ENCODE measurements around the gene PCBP1.
"Not testable (repeated sequence)": the region's sequence is repeated elsewhere in the genome, so short reads cannot be mapped to it uniquely, and the experiment has no call there.

PCBP1 gene

GRCh38 chr2:70083344-70084156, 3.7 kb upstream of the PCBP1 start:
- no peak for DNase-seq

GRCh38 chr2:70084973-70085710, 2.1 kb upstream of the PCBP1 start:
- DNase-seq = no peak

GRCh38 chr2:70085711-70086277, 1.5 kb upstream of the PCBP1 start:
- DNase-seq = no peak

GRCh38 chr2:70086278-70086837, 919 bp upstream of the PCBP1 start:
- DNase-seq = peak; percentile 88

GRCh38 chr2:70087702-70088597, 673 bp downstream of the PCBP1 start:
- DNase-seq = no peak

- DNase-seq = no peak
These were observed 1.4 kb downstream of the PCBP1 start for GRCh38 chr2:70088598-70089219.

- no peak for DNase-seq
These were observed 2.1 kb downstream of the PCBP1 start for GRCh38 chr2:70089220-70089982.

GRCh38 chr2:70089983-70090525, 2.8 kb downstream of the PCBP1 start:
- DNase-seq = no peak

GRCh38 chr2:70090706-70091334, 3.5 kb downstream of the PCBP1 start:
- DNase-seq = no peak

- no peak for DNase-seq
These were observed 4.1 kb downstream of the PCBP1 start for GRCh38 chr2:70091364-70091763.

GRCh38 chr2:70091816-70092215, 4.5 kb downstream of the PCBP1 start:
- no peak for DNase-seq

- not testable (repeated sequence) for DNase-seq
These were observed 5.4 kb downstream of the PCBP1 start for GRCh38 chr2:70092576-70093243.

- no peak for DNase-seq
These were observed 7.1 kb downstream of the PCBP1 start for GRCh38 chr2:70094171-70094977.

GRCh38 chr2:70094978-70095719, 7.9 kb downstream of the PCBP1 start:
- peak; percentile 89 for DNase-seq

GRCh38 chr2:70095720-70096670, 8.7 kb downstream of the PCBP1 start:
- DNase-seq = no peak

GRCh38 chr2:70098032-70098431, 10.8 kb downstream of the PCBP1 start:
- DNase-seq = no peak

GRCh38 chr2:70099270-70099669, 12.0 kb downstream of the PCBP1 start:
- no peak for DNase-seq
